Keratinocyte (primary cell): ENCODE results near the gene PKP4.

Source experiments
- CTCF ChIP-seq, 3 experiments: IDR thresholded peaks in 1 of 3; conservative IDR thresholded peaks in 1 of 3; optimal IDR thresholded peaks in 1 of 3; 2 replicates in 2 of 3; 3 replicates in 1 of 3; pipeline versions ENCODE3 to v1.5.1; 2011; ENCODE audit warnings: low read length in 3 of 3, mild to moderate bottlenecking in 3 of 3, moderate library complexity in 2 of 3, control low read depth in 1 of 3, inconsistent platforms in 1 of 3; ENCODE audit not compliant: insufficient read depth in 2 of 3; ENCODE audit errors: extremely low read depth in 1 of 3
- EZH2 ChIP-seq: IDR thresholded peaks from one replicate; pipeline ENCODE4 v1.6.1; 2012; ENCODE audit warnings: inconsistent platforms, mild to moderate bottlenecking, low read length, moderate library complexity

GRCh38 chr2:158668001-158668765 lies 211.4 kb downstream of the PKP4 start:
- no peak for TF ChIP-seq CTCF (optimal IDR thresholded peaks at IDR 0.05 in 1 of 3, IDR thresholded peaks at IDR 0.05 in 1 of 3, conservative IDR thresholded peaks at IDR 0.05 in 1 of 3; ENCODE audit: extremely low read depth in 1 of 3, insufficient read depth in 2 of 3, low read length in 3 of 3)
- no peak for TF ChIP-seq EZH2
